HL-60 (cell line): ENCODE measurements around the gene CTSK.

Source experiments
- DNase-seq, 2 experiments: peaks; one replicate each; pipeline ENCODE4 v3.0.0-alpha.2; 2010 to 2020; ENCODE audit warnings: low read depth in 1 of 2, low spot score in 1 of 2
- H3K27ac ChIP-seq: fragments of 250-450 bp; sonication (Bioruptor Pico); replicated peaks from 2 replicates; pipeline ENCODE4 v1.5.1; 2020; ENCODE audit warnings: mild to moderate bottlenecking, moderate library complexity
- H3K27me3 ChIP-seq: fragments of 250-450 bp; sonication (Bioruptor Pico); 2 replicates; pipeline ENCODE4 v1.5.1; 2021; ENCODE audit warnings: mild to moderate bottlenecking, moderate library complexity; ENCODE audit not compliant: insufficient read depth, poor library complexity, severe bottlenecking
- H3K4me3 ChIP-seq: replicated peaks from 2 replicates; pipeline ENCODE4 v1.5.1; 2011; ENCODE audit warnings: mild to moderate bottlenecking, control low read depth, low read length; ENCODE audit not compliant: insufficient read depth
- CTCF ChIP-seq: IDR thresholded peaks from one replicate; pipeline ENCODE4 v1.5.1; 2011; ENCODE audit warnings: low read length, control low read depth, inconsistent platforms; ENCODE audit not compliant: insufficient read depth
- GABPA ChIP-seq: IDR thresholded peaks from 2 replicates; pipeline ENCODE4 v1.6.1; 2012; ENCODE audit warnings: low read depth
- POLR2AphosphoS5 ChIP-seq: IDR thresholded peaks from 2 replicates; pipeline ENCODE4 v1.6.1; 2012; ENCODE audit warnings: low read depth
- REST ChIP-seq: IDR thresholded peaks from 2 replicates; pipeline ENCODE4 v1.6.1; 2012; ENCODE audit warnings: low read depth; ENCODE audit not compliant: insufficient replicate concordance
- SPI1 ChIP-seq: IDR thresholded peaks from 2 replicates; pipeline ENCODE4 v1.6.1; 2012; ENCODE audit warnings: low read depth, mild to moderate bottlenecking, borderline replicate concordance

Gene CTSK

GRCh38 chr1:150810958-150811659 is 3.0 kb upstream of the CTSK start:
- H3K27me3 ChIP-seq: no peaks in the 10 kb centered on the region
- no peak for TF ChIP-seq POLR2AphosphoS5
- no peak for TF ChIP-seq REST
- TF ChIP-seq CTCF: no peak
- no peak for TF ChIP-seq GABPA
- no peak for TF ChIP-seq SPI1
- no peak overlapping the region for H3K4me3 ChIP-seq
- H3K27ac ChIP-seq: no peak overlapping the region
- DNase-seq: no peak

GRCh38 chr1:150809651-150810050 is 1.6 kb upstream of the CTSK start:
- H3K27ac ChIP-seq: no peak overlapping the region
- no peak for TF ChIP-seq POLR2AphosphoS5
- no peak for TF ChIP-seq REST
- no peak for TF ChIP-seq CTCF
- TF ChIP-seq GABPA: no peak
- no peak for TF ChIP-seq SPI1
- H3K4me3 ChIP-seq: no peak overlapping the region
- no peak for DNase-seq
- H3K27me3 ChIP-seq: no peaks in the 10 kb centered on the region

GRCh38 chr1:150808846-150809245 is 786 bp upstream of the CTSK start:
- no peak overlapping the region for H3K27ac ChIP-seq
- TF ChIP-seq SPI1 (no peak), REST (no peak), CTCF (no peak), GABPA (no peak), POLR2AphosphoS5 (no peak)
- no peaks in the 10 kb centered on the region for H3K27me3 ChIP-seq
- H3K4me3 ChIP-seq: no peak overlapping the region
- DNase-seq: no peak
